CD14-positive monocyte (primary cell): ENCODE data around the gene THSD4. TPM values are rescaled to one million over a fixed set of nuclear protein-coding genes. Genes with fewer than 3 reads are reported as not detected.

Experiments
- DNase-seq, 3 donors: peaks; one replicate each; pipeline ENCODE4 v3.0.0-alpha.2; 2011 to 2022
- H2AFZ ChIP-seq: 2 replicates; pipeline ENCODE4 v1.6.0; 2012; ENCODE audit warnings: mild to moderate bottlenecking, low read depth, low read length, inconsistent platforms; ENCODE audit not compliant: insufficient read depth, poor library complexity, severe bottlenecking
- H3K27ac ChIP-seq, 2 donors: 1 replicate in 1 of 2; 2 replicates in 1 of 2; pipeline ENCODE4 v1.5.1; 2012 to 2013; ENCODE audit warnings: low read length in 2 of 2, control low read depth in 1 of 2, inconsistent platforms in 1 of 2, low read depth in 1 of 2, mild to moderate bottlenecking in 1 of 2
- H3K27me3 ChIP-seq, 2 donors: one replicate each; pipeline versions ENCODE4 v1.6.0 to v1.6.1; 2011 to 2013; ENCODE audit warnings: low read length in 2 of 2; ENCODE audit not compliant: control insufficient read depth in 2 of 2, insufficient read depth in 2 of 2
- H3K36me3 ChIP-seq, 2 donors: replicated peaks in 1 of 2; 1 replicate in 1 of 2; 2 replicates in 1 of 2; pipeline versions ENCODE4 v1.5.1 to v1.6.1; 2012 to 2013; ENCODE audit warnings: low read length in 2 of 2, control low read depth in 1 of 2, inconsistent platforms in 1 of 2, mild to moderate bottlenecking in 1 of 2; ENCODE audit not compliant: insufficient read depth in 2 of 2, control insufficient read depth in 1 of 2
- H3K4me1 ChIP-seq, 2 donors: 1 replicate in 1 of 2; 2 replicates in 1 of 2; pipeline versions ENCODE4 v1.5.1 to v1.6.1; 2012 to 2013; ENCODE audit warnings: low read length in 2 of 2, control low read depth in 1 of 2, inconsistent platforms in 1 of 2, mild to moderate bottlenecking in 1 of 2, moderate library complexity in 1 of 2; ENCODE audit not compliant: insufficient read depth in 2 of 2, control insufficient read depth in 1 of 2
- H3K4me2 ChIP-seq: replicated peaks from 2 replicates; pipeline ENCODE3; 2012; ENCODE audit warnings: low read length, moderate library complexity, mild to moderate bottlenecking; ENCODE audit not compliant: poor library complexity, severe bottlenecking; ENCODE audit errors: extremely low read depth
- H3K4me3 ChIP-seq, 3 experiments: fragments of 200-600 bp in 1 of 3; sonication (generic) in 1 of 3; replicated peaks in 1 of 3; 1 replicate in 2 of 3; 2 replicates in 1 of 3; pipeline ENCODE4 v1.5.1; 2011 to 2013; ENCODE audit warnings: low read length in 3 of 3, mild to moderate bottlenecking in 3 of 3, control low read depth in 2 of 3, low read depth in 2 of 3, inconsistent platforms in 1 of 3, moderate library complexity in 1 of 3
- H3K79me2 ChIP-seq: 2 replicates; pipeline ENCODE4 v1.6.0; 2012; ENCODE audit warnings: mild to moderate bottlenecking, control low read depth, inconsistent platforms, low read length, moderate library complexity; ENCODE audit not compliant: insufficient read depth
- H3K9ac ChIP-seq: 2 replicates; pipeline ENCODE4 v1.6.0; 2017; ENCODE audit warnings: low read length, mild to moderate bottlenecking; ENCODE audit not compliant: insufficient read depth, poor library complexity, severe bottlenecking
- H3K9me3 ChIP-seq, 2 donors: replicated peaks in 1 of 2; 1 replicate in 1 of 2; 2 replicates in 1 of 2; pipeline versions ENCODE4 v1.5.1 to v1.6.1; 2012 to 2013; ENCODE audit warnings: low read length in 2 of 2, control low read depth in 1 of 2; ENCODE audit not compliant: control insufficient read depth in 1 of 2, insufficient read depth in 1 of 2
- H4K20me1 ChIP-seq: 2 replicates; pipeline ENCODE4 v1.6.0; 2012; ENCODE audit warnings: mild to moderate bottlenecking, low read length, control low read depth, moderate library complexity; ENCODE audit not compliant: insufficient read depth
- H3K27ac Mint-ChIP-seq, 7 donors: one replicate each; pipeline ENCODE4 v1.8.0; 2020; ENCODE audit warnings: mild to moderate bottlenecking in 7 of 7, mixed read lengths in 7 of 7, moderate library complexity in 6 of 7, inconsistent platforms in 2 of 7
- H3K27me3 Mint-ChIP-seq, 3 donors: one replicate each; pipeline ENCODE4 v1.8.0; 2021 to 2022; ENCODE audit warnings: low read depth in 3 of 3, mild to moderate bottlenecking in 3 of 3, mixed read lengths in 3 of 3, moderate library complexity in 3 of 3, inconsistent platforms in 1 of 3
- H3K36me3 Mint-ChIP-seq, 2 donors: one replicate each; pipeline ENCODE4 v1.8.0; 2020; ENCODE audit warnings: mixed read lengths in 2 of 2, inconsistent platforms in 1 of 2, mild to moderate bottlenecking in 1 of 2
- H3K4me1 Mint-ChIP-seq: one replicate; pipeline ENCODE4 v1.8.0; 2020; ENCODE audit warnings: mild to moderate bottlenecking, mixed read lengths
- H3K4me3 Mint-ChIP-seq, 2 donors: one replicate each; pipeline ENCODE4 v1.8.0; 2020; ENCODE audit warnings: mild to moderate bottlenecking in 2 of 2, mixed read lengths in 2 of 2, moderate library complexity in 1 of 2
- H3K9me3 Mint-ChIP-seq, 7 donors: one replicate each; pipeline ENCODE4 v1.8.0; 2020 to 2022; ENCODE audit warnings: mixed read lengths in 7 of 7, mild to moderate bottlenecking in 6 of 7, moderate library complexity in 6 of 7, inconsistent platforms in 2 of 7
- CTCF ChIP-seq: fragments of 200-600 bp; IDR thresholded peaks from one replicate; pipeline ENCODE4 v1.8.0; 2022; ENCODE audit warnings: antibody characterized with exemption, mild to moderate bottlenecking
- WGBS: methylation state at CpG from one replicate; pipeline ENCODE4 v1.1.5; 2013; ENCODE audit warnings: missing lambda C conversion rate; ENCODE audit not compliant: insufficient coverage; 5-methylcytosine and 5-hydroxymethylcytosine counted together
- intact Hi-C, 2 donors: fragments of 100-400 bp; cut with micrococcal nuclease; formaldehyde crosslinking; loops; one replicate each; pipeline versions ENCODE4 v1.15.0 to v1.15.1; 2023
- polyA plus RNA-seq, 3 donors: library from polyadenylated mRNA; depleted of rRNA in 1 of 3; unstranded in 2 of 3; stranded (reverse) in 1 of 3; fragments of 300-500 nt in 2 of 3; fragments of >200 nt in 1 of 3; fragmentation: Illumina TruSeq in 2 of 3; gene quantifications; 1 replicate in 2 of 3; 2 replicates in 1 of 3; pipeline ENCODE4 v1.2.3, GENCODE V29; 2012 to 2021

Gene THSD4
- polyA plus RNA-seq, 3 donors, result not detected

DNA sequence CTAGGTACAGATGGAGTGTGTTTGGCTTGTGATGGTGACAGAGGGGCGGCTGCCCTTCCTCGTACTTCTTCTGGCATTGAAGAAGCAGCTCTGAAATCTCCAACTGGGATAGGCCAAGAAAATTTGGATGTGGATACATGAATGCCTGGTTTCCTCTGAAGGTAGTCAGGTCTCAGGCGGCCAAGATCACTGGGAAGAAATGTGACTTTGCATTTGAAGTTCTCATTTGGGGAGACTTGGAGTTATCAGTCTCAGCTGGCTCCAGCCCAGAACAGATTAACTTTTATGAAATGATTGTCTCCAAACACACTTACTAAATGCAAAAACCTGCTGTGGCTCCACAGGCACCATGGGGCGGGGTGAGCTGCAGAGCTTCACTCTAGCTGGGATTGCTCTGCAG, 215.9 kb downstream of the THSD4 start:
- no peaks in the 10 kb centered on the region for H3K9me3 ChIP-seq
- no peaks in the 10 kb centered on the region for H3K36me3 Mint-ChIP-seq
- no peak overlapping the region for H3K9ac ChIP-seq
- no peak overlapping the region for H3K4me3 Mint-ChIP-seq
- H2AFZ ChIP-seq, result no peak overlapping the region
- no peak overlapping the region for H3K4me3 ChIP-seq
- TF ChIP-seq CTCF, result no peak
- H4K20me1 ChIP-seq, result no peaks in the 10 kb centered on the region
- H3K27me3 Mint-ChIP-seq, result peaks cover 1 to 6% (median 4%) of the 10 kb centered on the region in 3 donors
- H3K27ac ChIP-seq, result no peak overlapping the region
- no peaks in the 10 kb centered on the region for H3K4me1 Mint-ChIP-seq
- H3K4me1 ChIP-seq, result no peaks in the 10 kb centered on the region
- DNase-seq, result no peak
- WGBS, result 93% methylated on average over 2 of the region's 4 CpGs
- H3K27ac Mint-ChIP-seq, result no peak overlapping the region
- no peaks in the 10 kb centered on the region for H3K9me3 Mint-ChIP-seq
- H3K36me3 ChIP-seq, result no peaks in the 10 kb centered on the region
- no peaks in the 10 kb centered on the region for H3K79me2 ChIP-seq
- no peaks in the 10 kb centered on the region for H3K27me3 ChIP-seq
- intact Hi-C loops, result no loop called here
- H3K4me2 ChIP-seq, result no peak overlapping the region

DNA sequence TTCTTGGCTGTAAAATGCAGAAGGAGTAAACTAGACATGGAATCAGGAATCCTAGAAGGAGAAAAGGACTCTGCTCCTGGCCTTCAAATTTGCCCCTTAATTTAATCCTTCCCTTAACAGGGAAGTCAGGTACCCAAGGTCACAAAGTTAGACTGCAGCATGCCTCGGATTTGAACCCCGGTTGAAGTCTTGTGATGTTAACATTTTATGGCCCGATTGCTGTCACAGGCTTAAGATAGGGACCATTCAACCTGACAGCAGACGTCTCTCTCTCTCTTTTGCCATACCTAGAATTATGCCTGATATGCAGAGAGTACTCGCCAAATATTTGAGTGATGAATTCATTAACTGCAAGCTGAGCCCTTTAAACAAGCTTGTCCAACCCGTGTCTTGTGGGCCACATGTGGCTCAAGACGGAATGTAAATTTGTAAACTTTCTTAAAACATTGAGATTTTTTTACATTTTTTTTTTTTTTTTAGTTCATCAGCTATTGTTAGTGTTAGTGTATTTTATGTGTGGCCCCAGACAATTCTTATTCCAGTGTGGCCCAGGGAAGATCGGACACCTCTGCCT, 217.2 kb downstream of the THSD4 start:
- no peak for TF ChIP-seq CTCF
- peaks cover 1 to 9% (median 4%) of the 10 kb centered on the region in 3 donors for H3K27me3 Mint-ChIP-seq
- Histone ChIP-seq H3K4me2 (no peak overlapping the region), H3K79me2 (no peaks in the 10 kb centered on the region), H3K4me3 (no peak overlapping the region), H2AFZ (no peak overlapping the region), H3K4me1 (no peaks in the 10 kb centered on the region), H4K20me1 (no peaks in the 10 kb centered on the region), H3K27ac (no peak overlapping the region), H3K9me3 (no peaks in the 10 kb centered on the region), H3K9ac (no peak overlapping the region), H3K36me3 (no peaks in the 10 kb centered on the region), H3K27me3 (no peaks in the 10 kb centered on the region)
- 100% methylated on average over 3 of the region's 8 CpGs for WGBS
- no peaks in the 10 kb centered on the region for H3K9me3 Mint-ChIP-seq
- no peaks in the 10 kb centered on the region for H3K36me3 Mint-ChIP-seq
- H3K4me3 Mint-ChIP-seq, result no peak overlapping the region
- DNase-seq, result no peak
- no peaks in the 10 kb centered on the region for H3K4me1 Mint-ChIP-seq
- intact Hi-C loops, result no loop called here
- H3K27ac Mint-ChIP-seq, result no peak overlapping the region
